ENCODE measurements around the gene RPA3. TPM values are rescaled to one million over a fixed set of nuclear protein-coding genes. Genes with fewer than 3 reads are reported as not detected.

RPA3 gene
- total and polyA plus RNA-seq, 2 donors (not counting 3 experiments of a cell fraction or from before 2014, with no cell fraction given) = 15.6 to 34.4 TPM

GRCh38 chr7:7756577-7756976 lies 38.2 kb upstream of the RPA3 start:
- BruUV-seq (replicated peaks) = no TSS peak
- no peak overlapping the region for H3K4me3 ChIP-seq (replicated peaks in 1 of 3; ENCODE audit: insufficient read depth in 1 of 3, low read depth in 1 of 3, low read length in 3 of 3)
- no peak overlapping the region for H3K27ac ChIP-seq (ENCODE audit: insufficient read depth, low read depth, low read length)
- FAIRE-seq = no peak
- no peaks in the 10 kb centered on the region for H3K9me1 ChIP-seq (replicated peaks; ENCODE audit: control insufficient read depth, extremely low read depth, insufficient read depth, low read length)
- H2AFZ ChIP-seq (ENCODE audit: low read depth, low read length) = no peak overlapping the region
- DNase-seq (ENCODE audit: low read depth, low spot score) = no peak
- H3K27me3 ChIP-seq (ENCODE audit: control insufficient read depth in 2 of 2, insufficient read depth in 2 of 2, low read length in 2 of 2) = no peaks in the 10 kb centered on the region
- POLR2A ChIA-PET = no interaction called here
- no peak overlapping the region for H3K4me2 ChIP-seq (ENCODE audit: insufficient read depth, low read length)
- H4K20me1 ChIP-seq (replicated peaks; ENCODE audit: control insufficient read depth, extremely low read depth, insufficient read depth, low read length) = no peaks in the 10 kb centered on the region
- TF ChIP-seq POLR2A (IDR thresholded peaks at IDR 0.05; ENCODE audit: low read depth, low read length) (no peak), GATA2 (IDR thresholded peaks at IDR 0.05; ENCODE audit: insufficient read depth, insufficient read length, low read depth, low read length) (no peak), POLR2AphosphoS5 (IDR thresholded peaks at IDR 0.05; ENCODE audit: insufficient read depth, low read depth, low read length) (no peak), EZH2 (IDR thresholded peaks at IDR 0.05; ENCODE audit: borderline replicate concordance, low read depth, low read length, severe bottlenecking) (no peak), JUN (IDR thresholded peaks at IDR 0.05; ENCODE audit: borderline replicate concordance, insufficient read depth, insufficient read length, low read depth) (no peak), MYC (IDR thresholded peaks at IDR 0.05; ENCODE audit: low read depth, low read length) (no peak), FOS (IDR thresholded peaks at IDR 0.05; ENCODE audit: borderline replicate concordance, insufficient read depth, low read length) (no peak)
- TF ChIP-seq, protein P1, sequence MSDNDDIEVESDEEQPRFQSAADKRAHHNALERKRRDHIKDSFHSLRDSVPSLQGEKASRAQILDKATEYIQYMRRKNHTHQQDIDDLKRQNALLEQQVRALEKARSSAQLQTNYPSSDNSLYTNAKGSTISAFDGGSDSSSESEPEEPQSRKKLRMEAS (IDR thresholded peaks at IDR 0.05; ENCODE audit: insufficient read depth, insufficient read length) = no peak
- TF ChIP-seq, protein P2, sequence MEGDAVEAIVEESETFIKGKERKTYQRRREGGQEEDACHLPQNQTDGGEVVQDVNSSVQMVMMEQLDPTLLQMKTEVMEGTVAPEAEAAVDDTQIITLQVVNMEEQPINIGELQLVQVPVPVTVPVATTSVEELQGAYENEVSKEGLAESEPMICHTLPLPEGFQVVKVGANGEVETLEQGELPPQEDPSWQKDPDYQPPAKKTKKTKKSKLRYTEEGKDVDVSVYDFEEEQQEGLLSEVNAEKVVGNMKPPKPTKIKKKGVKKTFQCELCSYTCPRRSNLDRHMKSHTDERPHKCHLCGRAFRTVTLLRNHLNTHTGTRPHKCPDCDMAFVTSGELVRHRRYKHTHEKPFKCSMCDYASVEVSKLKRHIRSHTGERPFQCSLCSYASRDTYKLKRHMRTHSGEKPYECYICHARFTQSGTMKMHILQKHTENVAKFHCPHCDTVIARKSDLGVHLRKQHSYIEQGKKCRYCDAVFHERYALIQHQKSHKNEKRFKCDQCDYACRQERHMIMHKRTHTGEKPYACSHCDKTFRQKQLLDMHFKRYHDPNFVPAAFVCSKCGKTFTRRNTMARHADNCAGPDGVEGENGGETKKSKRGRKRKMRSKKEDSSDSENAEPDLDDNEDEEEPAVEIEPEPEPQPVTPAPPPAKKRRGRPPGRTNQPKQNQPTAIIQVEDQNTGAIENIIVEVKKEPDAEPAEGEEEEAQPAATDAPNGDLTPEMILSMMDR (IDR thresholded peaks at IDR 0.05; ENCODE audit: extremely low read depth in 1 of 2, insufficient read depth in 1 of 2, low read depth in 1 of 2, low read length in 2 of 2) = no peak
- dilution Hi-C loops (cut with MboI; ENCODE audit: extremely low pct_ligation_motif_present, low sequenced_read_pairs) = no loop called here
- H3K79me2 ChIP-seq (ENCODE audit: control insufficient read depth, insufficient read depth, low read length) = no peaks in the 10 kb centered on the region
- H3K9me3 ChIP-seq (replicated peaks; ENCODE audit: control insufficient read depth, insufficient read depth, low read length) = no peaks in the 10 kb centered on the region
- CTCF ChIA-PET = interaction anchor here (0.9 to 7.0 kb wide), 3 partner anchors 12 to 434 kb away, joined by 3 to 153 read pairs (median 5); no protein-coding TSS in a partner anchor
- intact Hi-C loops (cut with micrococcal nuclease) = no loop called here
- H3K9ac ChIP-seq (replicated peaks; ENCODE audit: extremely low read depth, insufficient read depth, low read length) = no peak overlapping the region
- H3K4me1 ChIP-seq (ENCODE audit: control insufficient read depth, extremely low read depth, insufficient read depth, low read length) = peaks cover 4% of the 10 kb centered on the region
- H3K36me3 ChIP-seq (ENCODE audit: control insufficient read depth in 2 of 2, extremely low read depth in 1 of 2, insufficient read depth in 2 of 2, low read length in 2 of 2) = no peaks in the 10 kb centered on the region
